Left hindlimb (tissue), 1 donor: Measurements from ENCODE around the gene RTN4RL1.

Experiments
- DNase-seq: peaks from one replicate; pipeline ENCODE4 v3.0.0-alpha.2; 2018

RTN4RL1 gene

GRCh38 chr17:1976000-1976682 lies 49.0 kb downstream of the RTN4RL1 start:
- no peak for DNase-seq

- DNase-seq, result no peak
Measured at GRCh38 chr17:1975573-1975972, 49.6 kb downstream of the RTN4RL1 start.

- no peak for DNase-seq
Measured at GRCh38 chr17:1972487-1973160, 52.5 kb downstream of the RTN4RL1 start.

- DNase-seq, result no peak
Measured at GRCh38 chr17:1970843-1971384, 54.2 kb downstream of the RTN4RL1 start.

- no peak for DNase-seq
Measured at GRCh38 chr17:1969712-1970111, 55.4 kb downstream of the RTN4RL1 start.

- no peak for DNase-seq
Measured at GRCh38 chr17:1967213-1967612, 57.9 kb downstream of the RTN4RL1 start.

- DNase-seq, result no peak
Measured at GRCh38 chr17:1966274-1967086, 58.7 kb downstream of the RTN4RL1 start.

GRCh38 chr17:1965556-1966273 lies 59.4 kb downstream of the RTN4RL1 start:
- no peak for DNase-seq

GRCh38 chr17:1963250-1963649 lies 61.9 kb downstream of the RTN4RL1 start:
- no peak for DNase-seq

- no peak for DNase-seq
Measured at GRCh38 chr17:1961189-1961588, 63.9 kb downstream of the RTN4RL1 start.

GRCh38 chr17:1960545-1960912 lies 64.6 kb downstream of the RTN4RL1 start:
- no peak for DNase-seq

- DNase-seq, result no peak
Measured at GRCh38 chr17:1959871-1960544, 65.1 kb downstream of the RTN4RL1 start.

GRCh38 chr17:1958134-1958881 lies 66.8 kb downstream of the RTN4RL1 start:
- DNase-seq, result no peak

GRCh38 chr17:1957037-1957436 lies 68.1 kb downstream of the RTN4RL1 start:
- no peak for DNase-seq

GRCh38 chr17:1956134-1956533 lies 69.0 kb downstream of the RTN4RL1 start:
- DNase-seq, result no peak

- no peak for DNase-seq
Measured at GRCh38 chr17:1953831-1954230, 71.3 kb downstream of the RTN4RL1 start.

- no peak for DNase-seq
Measured at GRCh38 chr17:1951920-1952319, 73.2 kb downstream of the RTN4RL1 start.

GRCh38 chr17:1949754-1950153 lies 75.4 kb downstream of the RTN4RL1 start:
- DNase-seq, result no peak

- no peak for DNase-seq
Measured at GRCh38 chr17:1948517-1948825, 76.7 kb downstream of the RTN4RL1 start.

GRCh38 chr17:1947743-1948516 lies 77.2 kb downstream of the RTN4RL1 start:
- DNase-seq, result no peak

GRCh38 chr17:1947229-1947742 lies 77.8 kb downstream of the RTN4RL1 start:
- no peak for DNase-seq
